Measurements from ENCODE around the gene HOXC11. TPM values are rescaled to one million over a fixed set of nuclear protein-coding genes. Genes with fewer than 3 reads are reported as not detected.

Gene HOXC11
- total RNA-seq, 4 donors from 2014 or later, result 0.69 to 3.3 TPM; not detected in 2

DNA sequence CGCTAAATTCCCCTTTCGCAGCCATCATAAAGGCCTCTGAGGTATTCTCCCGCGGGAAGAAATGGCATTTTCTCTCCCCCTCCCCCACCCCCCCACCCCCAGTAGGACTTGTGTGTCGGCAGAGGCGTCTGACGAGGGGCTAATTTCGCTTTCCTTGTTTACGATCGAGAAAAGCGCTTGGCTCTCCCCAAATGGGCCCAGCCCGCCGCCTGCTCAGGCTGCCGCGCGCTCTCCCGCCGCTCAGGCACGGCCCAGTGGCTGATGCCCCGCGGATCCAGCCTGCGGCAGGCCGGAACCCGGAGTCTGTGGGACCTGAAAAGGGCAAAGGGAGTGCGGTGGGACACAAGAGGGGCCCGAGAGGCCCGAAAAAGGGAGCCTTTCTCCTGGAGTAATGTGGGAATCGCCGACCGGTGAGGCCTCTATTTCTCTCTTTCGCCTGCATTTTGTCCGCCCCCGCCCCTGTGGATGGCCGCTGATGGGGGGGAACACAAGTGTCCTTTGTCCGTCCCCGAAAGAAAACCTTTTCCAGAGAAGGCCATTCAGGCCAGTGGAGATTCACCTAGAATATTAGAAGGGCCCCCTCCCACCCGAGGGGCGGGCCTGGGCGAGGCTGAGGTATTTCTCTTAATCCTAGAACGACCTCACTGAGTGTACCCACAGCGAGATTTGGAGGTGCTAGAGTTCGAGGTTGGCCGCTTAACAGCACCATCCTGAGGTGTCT, 46.3 kb downstream of the HOXC11 start:
- H3K27me3 ChIP-seq, result peaks cover 0 to 12% of the 10 kb centered on the region in 2 donors
- peak overlapping the region; percentile 32 to 49 for H3K4me3 ChIP-seq
- intact Hi-C loops (cut with DNase I; ENCODE audit: low total_unique reads), result no loop called here
- no peak for DNase-seq
- TF ChIP-seq, protein P1, sequence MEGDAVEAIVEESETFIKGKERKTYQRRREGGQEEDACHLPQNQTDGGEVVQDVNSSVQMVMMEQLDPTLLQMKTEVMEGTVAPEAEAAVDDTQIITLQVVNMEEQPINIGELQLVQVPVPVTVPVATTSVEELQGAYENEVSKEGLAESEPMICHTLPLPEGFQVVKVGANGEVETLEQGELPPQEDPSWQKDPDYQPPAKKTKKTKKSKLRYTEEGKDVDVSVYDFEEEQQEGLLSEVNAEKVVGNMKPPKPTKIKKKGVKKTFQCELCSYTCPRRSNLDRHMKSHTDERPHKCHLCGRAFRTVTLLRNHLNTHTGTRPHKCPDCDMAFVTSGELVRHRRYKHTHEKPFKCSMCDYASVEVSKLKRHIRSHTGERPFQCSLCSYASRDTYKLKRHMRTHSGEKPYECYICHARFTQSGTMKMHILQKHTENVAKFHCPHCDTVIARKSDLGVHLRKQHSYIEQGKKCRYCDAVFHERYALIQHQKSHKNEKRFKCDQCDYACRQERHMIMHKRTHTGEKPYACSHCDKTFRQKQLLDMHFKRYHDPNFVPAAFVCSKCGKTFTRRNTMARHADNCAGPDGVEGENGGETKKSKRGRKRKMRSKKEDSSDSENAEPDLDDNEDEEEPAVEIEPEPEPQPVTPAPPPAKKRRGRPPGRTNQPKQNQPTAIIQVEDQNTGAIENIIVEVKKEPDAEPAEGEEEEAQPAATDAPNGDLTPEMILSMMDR (IDR thresholded peaks at IDR 0.05), result no peak
- TF ChIP-seq POLR2A (IDR thresholded peaks at IDR 0.05), result no peak
- no peaks in the 10 kb centered on the region for H3K36me3 ChIP-seq
- H3K9me3 ChIP-seq, result no peaks in the 10 kb centered on the region
- peak overlapping the region; percentile 84 for H3K27ac ChIP-seq
- no peaks in the 10 kb centered on the region for H3K4me1 ChIP-seq

DNA sequence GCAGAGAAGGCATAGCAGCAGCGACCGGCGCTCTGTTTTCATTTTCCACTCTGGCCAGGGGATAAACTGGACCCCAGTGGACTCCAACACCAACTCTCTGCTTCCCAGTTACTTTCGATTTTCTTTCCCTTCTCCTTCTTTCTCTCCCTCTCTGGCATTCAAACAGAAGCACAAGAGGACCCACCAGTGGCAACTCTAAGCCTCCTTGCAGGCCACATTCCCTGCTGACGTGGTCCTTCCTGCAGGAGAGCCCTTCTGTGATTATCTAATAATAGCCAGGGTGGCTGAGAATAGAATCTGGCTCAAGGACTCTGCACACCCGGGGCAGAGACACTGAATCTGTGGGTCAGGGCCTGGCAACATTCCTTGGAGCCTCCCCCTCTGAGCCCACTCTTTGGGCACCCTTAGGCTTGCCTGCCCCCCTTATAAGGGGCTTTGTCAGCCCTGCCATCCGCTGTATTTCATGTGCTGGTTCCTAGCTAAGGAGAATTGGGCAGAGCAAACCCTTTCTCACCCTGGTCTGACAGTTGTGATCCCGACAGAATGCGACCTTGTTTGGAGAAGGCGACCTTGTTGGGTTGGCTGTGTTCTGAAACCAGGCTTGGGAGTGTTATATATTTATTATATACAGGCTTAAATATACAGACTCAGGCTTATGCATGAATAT, 47.1 kb downstream of the HOXC11 start:
- intact Hi-C loops (cut with DNase I; ENCODE audit: low total_unique reads), result no loop called here
- H3K27ac ChIP-seq, result peak overlapping the region; percentile 84
- DNase-seq, result no peak
- peak overlapping the region in 1 of 2 donors; percentile 49 for H3K4me3 ChIP-seq
- peaks cover 0 to 13% of the 10 kb centered on the region in 2 donors for H3K27me3 ChIP-seq
- no peaks in the 10 kb centered on the region for H3K4me1 ChIP-seq
- TF ChIP-seq, protein P1 (IDR thresholded peaks at IDR 0.05), result no peak
- TF ChIP-seq POLR2A (IDR thresholded peaks at IDR 0.05), result no peak
- no peaks in the 10 kb centered on the region for H3K9me3 ChIP-seq
- H3K36me3 ChIP-seq, result no peaks in the 10 kb centered on the region

DNA sequence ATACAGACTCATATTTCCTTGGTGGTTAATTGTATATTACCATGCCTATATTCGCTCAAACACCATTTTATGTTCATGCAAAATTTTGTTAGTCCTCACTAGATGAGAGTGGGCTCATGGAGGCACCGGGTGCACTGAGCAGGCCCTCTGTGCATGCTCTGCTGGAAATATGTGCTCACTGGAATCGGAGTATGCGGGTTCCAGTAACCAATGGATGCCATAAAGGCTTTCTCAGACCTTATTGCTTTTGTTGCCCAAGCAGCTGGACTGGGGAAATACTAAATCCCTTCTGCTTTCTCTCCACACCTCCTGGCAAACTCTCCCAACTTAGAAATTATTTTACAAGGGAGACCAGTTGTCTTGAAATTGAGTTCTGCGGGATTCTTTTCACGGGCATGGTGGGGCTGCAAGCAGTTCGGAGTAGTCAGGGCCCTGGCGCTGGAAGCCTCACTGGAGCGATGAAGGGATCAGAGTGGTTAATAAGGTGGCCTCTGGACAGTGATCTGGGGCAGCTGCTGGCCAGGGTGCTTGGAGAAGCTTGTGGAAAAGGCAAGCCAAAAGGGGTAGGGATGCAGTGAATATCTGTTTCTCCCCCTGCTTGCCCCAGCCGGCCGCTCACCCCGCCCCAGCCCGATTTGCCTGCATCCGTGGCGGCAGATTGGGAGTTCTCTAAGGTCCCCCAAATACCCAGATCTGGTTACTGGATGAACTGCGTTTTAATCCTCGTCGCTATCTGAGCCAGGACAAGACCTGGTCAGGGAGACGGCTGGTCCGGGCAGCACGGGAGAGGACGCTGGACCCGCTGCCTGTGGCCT, 47.9 kb downstream of the HOXC11 start:
- H3K36me3 ChIP-seq, result no peaks in the 10 kb centered on the region
- no peaks in the 10 kb centered on the region for H3K4me1 ChIP-seq
- no peak overlapping the region for H3K27ac ChIP-seq
- peaks cover 0 to 14% of the 10 kb centered on the region in 2 donors for H3K27me3 ChIP-seq
- peak overlapping the region in 1 of 2 donors; percentile 49 for H3K4me3 ChIP-seq
- no peak for TF ChIP-seq POLR2A (IDR thresholded peaks at IDR 0.05)
- TF ChIP-seq, protein P1 (IDR thresholded peaks at IDR 0.05), result no peak
- no peak for DNase-seq
- intact Hi-C loops (cut with DNase I; ENCODE audit: low total_unique reads), result no loop called here
- H3K9me3 ChIP-seq, result no peaks in the 10 kb centered on the region

DNA sequence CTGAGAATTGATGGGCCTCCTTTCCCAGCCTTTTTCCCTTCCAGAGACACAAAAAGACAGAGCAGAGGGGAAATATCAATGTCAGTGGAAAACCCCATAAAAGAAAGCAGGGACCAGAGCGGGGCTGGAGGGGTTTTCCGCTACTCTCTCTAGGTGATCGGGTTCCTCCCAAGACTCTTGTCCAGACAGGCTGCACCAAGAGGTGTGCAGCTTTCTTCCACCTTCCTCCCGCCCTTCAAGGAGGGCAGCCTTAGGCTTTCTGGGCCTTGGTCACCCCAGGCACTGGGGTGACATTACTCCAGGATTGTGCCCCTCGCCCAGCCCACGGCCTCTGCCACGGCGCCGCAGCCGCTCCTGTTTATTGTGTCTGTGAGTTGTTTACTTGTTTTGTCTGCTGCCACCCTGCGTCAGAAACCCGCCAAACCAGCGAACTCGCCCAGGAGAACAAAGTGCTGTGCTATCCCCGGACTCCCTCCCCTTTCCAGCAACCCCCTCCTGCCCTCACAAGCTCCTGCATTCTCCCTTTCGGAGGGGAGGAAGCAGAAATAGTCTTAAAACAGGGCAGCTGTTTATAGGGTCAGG, 48.6 kb downstream of the HOXC11 start:
- no peak for DNase-seq
- TF ChIP-seq POLR2A (IDR thresholded peaks at IDR 0.05), result no peak
- TF ChIP-seq, protein P1 (IDR thresholded peaks at IDR 0.05), result no peak
- H3K9me3 ChIP-seq, result no peaks in the 10 kb centered on the region
- no peaks in the 10 kb centered on the region for H3K4me1 ChIP-seq
- peak overlapping the region in 1 of 2 donors; percentile 49 for H3K4me3 ChIP-seq
- H3K27ac ChIP-seq, result no peak overlapping the region
- peaks cover 0 to 15% of the 10 kb centered on the region in 2 donors for H3K27me3 ChIP-seq
- intact Hi-C loops (cut with DNase I; ENCODE audit: low total_unique reads), result no loop called here
- H3K36me3 ChIP-seq, result no peaks in the 10 kb centered on the region
